BE2C (cell line): ENCODE measurements around the gene HLA-DOA.

Experiments
- DNase-seq: peaks from one replicate; pipeline ENCODE4 v3.0.0-alpha.2; 2020
- H3K27me3 ChIP-seq: fragments of 250-450 bp; sonication (Bioruptor Pico); 2 replicates; pipeline ENCODE4 v1.5.1; 2020; ENCODE audit warnings: mild to moderate bottlenecking
- H3K36me3 ChIP-seq: fragments of 250-450 bp; sonication (Bioruptor Pico); 2 replicates; pipeline ENCODE4 v1.5.1; 2020; ENCODE audit warnings: mild to moderate bottlenecking
- H3K4me1 ChIP-seq: fragments of 250-450 bp; sonication (Bioruptor Pico); 2 replicates; pipeline ENCODE4 v1.5.1; 2020
- H3K4me3 ChIP-seq: 2 replicates; pipeline ENCODE4 v1.5.1; 2011; ENCODE audit warnings: low read depth, low read length
- H3K9me3 ChIP-seq: fragments of 250-450 bp; sonication (Bioruptor Pico); 2 replicates; pipeline ENCODE4 v1.5.1; 2020
- CTCF ChIP-seq: IDR thresholded peaks from 2 replicates; pipeline ENCODE4 v1.5.1; 2012; ENCODE audit warnings: mild to moderate bottlenecking, low read depth, low read length

Gene HLA-DOA

GRCh38 chr6:32977272-32977952 lies 32.0 kb downstream of the HLA-DOA start:
- no peak for TF ChIP-seq CTCF
- no peak overlapping the region for H3K4me3 ChIP-seq
- peaks cover 100% of the 10 kb centered on the region for H3K36me3 ChIP-seq
- H3K27me3 ChIP-seq = no peaks in the 10 kb centered on the region
- no peak for DNase-seq
- H3K9me3 ChIP-seq = no peaks in the 10 kb centered on the region
- no peaks in the 10 kb centered on the region for H3K4me1 ChIP-seq

GRCh38 chr6:32976334-32977069 lies 32.9 kb downstream of the HLA-DOA start:
- no peak overlapping the region; the same call in 1 of the 2 replicates for H3K4me3 ChIP-seq
- DNase-seq = no peak
- no peak for TF ChIP-seq CTCF

GRCh38 chr6:32975886-32976285 lies 33.5 kb downstream of the HLA-DOA start:
- Histone ChIP-seq H3K27me3 (no peaks in the 10 kb centered on the region), H3K4me1 (no peaks in the 10 kb centered on the region), H3K9me3 (no peaks in the 10 kb centered on the region), H3K4me3 (peak overlapping the region; percentile 83; the same call in 1 of the 2 replicates), H3K36me3 (peaks cover 93% of the 10 kb centered on the region)
- TF ChIP-seq CTCF = no peak
- no peak for DNase-seq

More at GRCh38 chr6:32976334-32977069, 32.9 kb downstream of the HLA-DOA start:
- H3K4me1 ChIP-seq = no peaks in the 10 kb centered on the region
- H3K9me3 ChIP-seq = no peaks in the 10 kb centered on the region
- H3K36me3 ChIP-seq = peaks cover 95% of the 10 kb centered on the region
- no peaks in the 10 kb centered on the region for H3K27me3 ChIP-seq

GRCh38 chr6:32974541-32975308 lies 34.7 kb downstream of the HLA-DOA start:
- DNase-seq = no peak
- H3K9me3 ChIP-seq = no peaks in the 10 kb centered on the region
- H3K4me3 ChIP-seq = peak overlapping the region; percentile 83
- no peaks in the 10 kb centered on the region for H3K4me1 ChIP-seq
- peaks cover 86% of the 10 kb centered on the region for H3K36me3 ChIP-seq
- H3K27me3 ChIP-seq = no peaks in the 10 kb centered on the region
- no peak for TF ChIP-seq CTCF

GRCh38 chr6:32974016-32974333 lies 35.4 kb downstream of the HLA-DOA start:
- Histone ChIP-seq H3K27me3 (no peaks in the 10 kb centered on the region), H3K36me3 (peaks cover 84% of the 10 kb centered on the region), H3K9me3 (no peaks in the 10 kb centered on the region), H3K4me3 (peak overlapping the region; percentile 83), H3K4me1 (no peaks in the 10 kb centered on the region)
- TF ChIP-seq CTCF = no peak
- DNase-seq = no peak
